ENCODE results near the gene CYTH2.

DNA sequence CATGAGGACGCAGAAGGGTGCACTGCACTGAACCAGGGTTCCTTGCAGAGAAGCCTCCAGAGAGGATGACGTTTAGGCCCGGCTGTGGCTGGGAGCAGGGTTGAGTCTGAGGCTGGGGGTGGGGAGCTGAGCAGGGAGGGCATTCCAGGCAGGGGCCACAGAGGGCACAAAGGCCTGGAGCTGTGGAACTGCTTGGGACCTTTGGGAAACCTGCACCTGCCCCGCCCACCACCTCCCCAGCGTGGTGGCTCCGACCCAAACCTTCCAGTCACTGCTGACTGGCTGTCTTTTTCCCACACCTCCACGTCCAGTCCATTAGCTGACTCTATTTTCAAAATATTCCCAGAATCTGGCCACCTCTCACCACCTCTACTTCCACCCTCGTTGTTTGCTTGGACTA lies 47.4 kb downstream of the CYTH2 start:
- TF ChIP-seq EZH2 (optimal IDR thresholded peaks at IDR 0.05; ENCODE audit: low read depth, low read length): no peak
- TF ChIP-seq, protein P1, sequence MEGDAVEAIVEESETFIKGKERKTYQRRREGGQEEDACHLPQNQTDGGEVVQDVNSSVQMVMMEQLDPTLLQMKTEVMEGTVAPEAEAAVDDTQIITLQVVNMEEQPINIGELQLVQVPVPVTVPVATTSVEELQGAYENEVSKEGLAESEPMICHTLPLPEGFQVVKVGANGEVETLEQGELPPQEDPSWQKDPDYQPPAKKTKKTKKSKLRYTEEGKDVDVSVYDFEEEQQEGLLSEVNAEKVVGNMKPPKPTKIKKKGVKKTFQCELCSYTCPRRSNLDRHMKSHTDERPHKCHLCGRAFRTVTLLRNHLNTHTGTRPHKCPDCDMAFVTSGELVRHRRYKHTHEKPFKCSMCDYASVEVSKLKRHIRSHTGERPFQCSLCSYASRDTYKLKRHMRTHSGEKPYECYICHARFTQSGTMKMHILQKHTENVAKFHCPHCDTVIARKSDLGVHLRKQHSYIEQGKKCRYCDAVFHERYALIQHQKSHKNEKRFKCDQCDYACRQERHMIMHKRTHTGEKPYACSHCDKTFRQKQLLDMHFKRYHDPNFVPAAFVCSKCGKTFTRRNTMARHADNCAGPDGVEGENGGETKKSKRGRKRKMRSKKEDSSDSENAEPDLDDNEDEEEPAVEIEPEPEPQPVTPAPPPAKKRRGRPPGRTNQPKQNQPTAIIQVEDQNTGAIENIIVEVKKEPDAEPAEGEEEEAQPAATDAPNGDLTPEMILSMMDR (IDR thresholded peaks at IDR 0.05; ENCODE audit: low read length): no peak
- TF ChIP-seq EZH2phosphoT487 (IDR thresholded peaks at IDR 0.05; ENCODE audit: low read length): no peak

Measured in MM.1S (cell line).